Measurements from ENCODE around the gene CDC73.

The CDC73 gene

GRCh38 chr1:193201021-193201420 is 79.2 kb downstream of the CDC73 start:
- TF ChIP-seq CTCF (conservative IDR thresholded peaks at IDR 0.05; ENCODE audit: low read depth, low read length), result no peak
- DNase-seq (ENCODE audit: low read depth), result no peak

GRCh38 chr1:193210996-193211395 is 89.2 kb downstream of the CDC73 start:
- no peak for TF ChIP-seq CTCF (conservative IDR thresholded peaks at IDR 0.05; ENCODE audit: low read depth, low read length)
- H3K4me3 ChIP-seq (ENCODE audit: low read length), result no peak overlapping the region
- no peak for DNase-seq (ENCODE audit: low read depth)

More at GRCh38 chr1:193201021-193201420, 79.2 kb downstream of the CDC73 start:
- H3K4me3 ChIP-seq (ENCODE audit: low read length), result no peak overlapping the region

GRCh38 chr1:193211539-193211938 is 89.7 kb downstream of the CDC73 start:
- TF ChIP-seq CTCF (conservative IDR thresholded peaks at IDR 0.05; ENCODE audit: low read depth, low read length), result no peak
- H3K4me3 ChIP-seq (ENCODE audit: low read length), result no peak overlapping the region
- peak; percentile 39 for DNase-seq (ENCODE audit: low read depth)

GRCh38 chr1:193212637-193213036 is 90.8 kb downstream of the CDC73 start:
- H3K4me3 ChIP-seq (ENCODE audit: low read length), result no peak overlapping the region
- no peak for DNase-seq (ENCODE audit: low read depth)
- no peak for TF ChIP-seq CTCF (conservative IDR thresholded peaks at IDR 0.05; ENCODE audit: low read depth, low read length)

- H3K4me3 ChIP-seq (ENCODE audit: low read length), result no peak overlapping the region
- no peak for TF ChIP-seq CTCF (conservative IDR thresholded peaks at IDR 0.05; ENCODE audit: low read depth, low read length)
These were observed 92.2 kb downstream of the CDC73 start for GRCh38 chr1:193213998-193214397.

GRCh38 chr1:193216920-193217319 is 95.1 kb downstream of the CDC73 start:
- DNase-seq (ENCODE audit: low read depth), result no peak
- TF ChIP-seq CTCF (conservative IDR thresholded peaks at IDR 0.05; ENCODE audit: low read depth, low read length), result no peak
- H3K4me3 ChIP-seq (ENCODE audit: low read length), result no peak overlapping the region

More at GRCh38 chr1:193213998-193214397, 92.2 kb downstream of the CDC73 start:
- no peak for DNase-seq (ENCODE audit: low read depth)

- DNase-seq (ENCODE audit: low read depth), result no peak
- TF ChIP-seq CTCF (conservative IDR thresholded peaks at IDR 0.05; ENCODE audit: low read depth, low read length), result no peak
- H3K4me3 ChIP-seq (ENCODE audit: low read length), result no peak overlapping the region
These were observed 97.6 kb downstream of the CDC73 start for GRCh38 chr1:193219391-193219790.
